A549 (cell line): Measurements from ENCODE around the gene TBC1D21.
A peak's percentile ranks its signal among the peaks of the same experiment; 100 is the strongest.

Source experiments
- CBX2 ChIP-seq: fragments of 200-600 bp; sonication (generic); IDR thresholded peaks from 2 replicates; pipeline ENCODE4 v1.6.1; 2016; ENCODE audit warnings: low read depth, mild to moderate bottlenecking, borderline replicate concordance
- CBX8 ChIP-seq: fragments of 200-600 bp; sonication (generic); IDR thresholded peaks from 2 replicates; pipeline ENCODE4 v1.6.1; 2016
- CTCF ChIP-seq: fragments of >200 bp; sonication (Bioruptor Twin); formaldehyde crosslinking; IDR thresholded peaks from 3 replicates; pipeline ENCODE4 v1.5.1; 2016
- EHMT2 ChIP-seq: fragments of 200-600 bp; sonication (generic); IDR thresholded peaks from 2 replicates; pipeline ENCODE4 v1.6.1; 2016; ENCODE audit warnings: antibody characterized with exemption, low read depth, mild to moderate bottlenecking, moderate library complexity
- EP300 ChIP-seq, 2 experiments: fragments of >200 bp; sonication (Bioruptor Twin); formaldehyde crosslinking; IDR thresholded peaks; 2 replicates in 1 of 2; 3 replicates in 1 of 2; pipeline ENCODE4 v1.6.1; 2016 to 2017
- FOSB ChIP-seq: fragments of 250-450 bp; sonication (Bioruptor Pico); IDR thresholded peaks from 2 replicates; pipeline ENCODE4 v1.5.0; 2020; ENCODE audit warnings: mild to moderate bottlenecking, moderate library complexity
- KDM1A ChIP-seq: fragments of 200-600 bp; sonication (generic); IDR thresholded peaks from 2 replicates; pipeline ENCODE4 v1.6.1; 2016; ENCODE audit warnings: low read depth, mild to moderate bottlenecking
- KDM5A ChIP-seq: fragments of 200-600 bp; sonication (generic); IDR thresholded peaks from 2 replicates; pipeline ENCODE4 v1.6.1; 2016; ENCODE audit warnings: antibody characterized with exemption, mild to moderate bottlenecking
- MAFK ChIP-seq: fragments of 450-650 bp; IDR thresholded peaks from 2 replicates; pipeline ENCODE4 v1.6.1; 2014; ENCODE audit not compliant: partially characterized antibody
- POLR2A ChIP-seq: IDR thresholded peaks from 2 replicates; pipeline ENCODE4 v1.6.1; 2012; ENCODE audit warnings: mild to moderate bottlenecking, low read length
- RAD21 ChIP-seq, 2 experiments: fragments of >200 bp in 1 of 2; sonication (Bioruptor Twin) in 1 of 2; formaldehyde crosslinking in 1 of 2; IDR thresholded peaks in 1 of 2; conservative IDR thresholded peaks in 1 of 2; 2 replicates in 1 of 2; 3 replicates in 1 of 2; pipeline ENCODE4 v1.6.1; 2012 to 2018; ENCODE audit warnings: inconsistent platforms in 1 of 2
- REST ChIP-seq: fragments of 200-600 bp; sonication (generic); IDR thresholded peaks from 2 replicates; pipeline ENCODE4 v1.6.1; 2016; ENCODE audit warnings: antibody characterized with exemption, mild to moderate bottlenecking, moderate library complexity
- TF ChIP-seq, protein P1 (sequence below): IDR thresholded peaks from 2 replicates; pipeline ENCODE4 v1.6.1; 2012

DNA sequence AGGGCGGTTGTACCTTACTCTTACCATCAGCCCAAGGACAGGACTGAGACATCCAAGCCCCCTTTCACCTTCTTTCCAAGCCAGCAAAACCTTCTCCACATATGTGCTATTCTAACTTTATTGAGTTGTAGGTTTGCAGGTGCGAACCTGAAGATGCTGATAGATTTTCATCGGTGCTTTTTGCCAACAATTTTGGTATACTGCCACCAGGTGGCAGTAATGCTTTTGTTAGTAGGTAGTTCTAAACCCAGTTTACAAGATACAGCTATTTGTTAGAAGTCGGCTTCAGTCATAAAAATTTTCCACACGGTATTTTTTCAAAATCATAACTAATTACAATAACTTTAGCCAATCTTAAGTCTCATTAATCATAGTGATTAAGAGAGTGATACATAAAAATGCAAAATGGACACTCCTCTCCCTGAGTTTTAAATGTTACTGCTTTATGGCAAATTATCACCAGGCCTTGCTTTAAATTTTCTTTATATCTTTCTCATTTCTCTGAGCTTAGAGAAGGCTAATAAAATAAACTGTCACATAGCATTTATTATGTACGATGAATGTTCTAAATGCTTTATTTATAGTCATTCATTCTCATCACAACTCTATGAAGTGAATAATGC, 636 bp downstream of the TBC1D21 start:
- TF ChIP-seq REST (no peak), CTCF (peak; percentile 56), RAD21 (conservative IDR thresholded peaks at IDR 0.05 in 1 of 2, IDR thresholded peaks at IDR 0.05 in 1 of 2) (peak; percentile 46 to 55; a peak in 4 of 5 replicates), POLR2A (no peak), KDM5A (no peak), EHMT2 (no peak), CBX8 (no peak), EP300 (IDR thresholded peaks at IDR 0.05) (no peak), MAFK (no peak), KDM1A (no peak), CBX2 (no peak), FOSB (CRISPR knock-in tag) (no peak)
- TF ChIP-seq, protein P1, sequence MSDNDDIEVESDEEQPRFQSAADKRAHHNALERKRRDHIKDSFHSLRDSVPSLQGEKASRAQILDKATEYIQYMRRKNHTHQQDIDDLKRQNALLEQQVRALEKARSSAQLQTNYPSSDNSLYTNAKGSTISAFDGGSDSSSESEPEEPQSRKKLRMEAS = no peak
